Kasumi-1 (cell line): ENCODE measurements around the gene CACNA2D3.
"Not testable (repeated sequence)": the region's sequence is repeated elsewhere in the genome, so short reads cannot be mapped to it uniquely, and the experiment has no call there.

ENCODE experiments used
- DNase-seq, 2 experiments: peaks; one replicate each; lab custom pipeline; 2025; lab: John Stamatoyannopoulos, UW

CACNA2D3 gene

GRCh38 chr3:54573858-54574257 is 451.5 kb downstream of the CACNA2D3 start:
- DNase-seq = no peak

- DNase-seq = no peak
These were observed 452.7 kb downstream of the CACNA2D3 start for GRCh38 chr3:54574906-54575617.

GRCh38 chr3:54575618-54575960 is 453.2 kb downstream of the CACNA2D3 start:
- DNase-seq = no peak

- no peak for DNase-seq
These were observed 455.0 kb downstream of the CACNA2D3 start for GRCh38 chr3:54577313-54577712.

GRCh38 chr3:54578417-54578816 is 456.1 kb downstream of the CACNA2D3 start:
- no peak for DNase-seq

GRCh38 chr3:54580453-54580852 is 458.1 kb downstream of the CACNA2D3 start:
- DNase-seq = no peak

- no peak for DNase-seq
These were observed 460.1 kb downstream of the CACNA2D3 start for GRCh38 chr3:54582424-54582823.

- DNase-seq = no peak
These were observed 468.8 kb downstream of the CACNA2D3 start for GRCh38 chr3:54591157-54591556.

GRCh38 chr3:54593653-54594052 is 471.3 kb downstream of the CACNA2D3 start:
- DNase-seq = no peak

- DNase-seq = no peak
These were observed 473.7 kb downstream of the CACNA2D3 start for GRCh38 chr3:54596087-54596486.

- DNase-seq = no peak
These were observed 477.4 kb downstream of the CACNA2D3 start for GRCh38 chr3:54599716-54600115.

GRCh38 chr3:54600441-54601204 is 478.3 kb downstream of the CACNA2D3 start:
- DNase-seq = no peak

GRCh38 chr3:54604495-54604894 is 482.1 kb downstream of the CACNA2D3 start:
- DNase-seq = no peak

- DNase-seq = no peak
These were observed 485.7 kb downstream of the CACNA2D3 start for GRCh38 chr3:54608041-54608440.

- DNase-seq = no peak
These were observed 496.7 kb downstream of the CACNA2D3 start for GRCh38 chr3:54619053-54619452.

- no peak for DNase-seq
These were observed 497.2 kb downstream of the CACNA2D3 start for GRCh38 chr3:54619531-54619930.

GRCh38 chr3:54621184-54621583 is 498.8 kb downstream of the CACNA2D3 start:
- no peak for DNase-seq

GRCh38 chr3:54622678-54623077 is 500.3 kb downstream of the CACNA2D3 start:
- DNase-seq = no peak

GRCh38 chr3:54625805-54626787 is 503.7 kb downstream of the CACNA2D3 start:
- DNase-seq = no peak

- no peak for DNase-seq
These were observed 506.6 kb downstream of the CACNA2D3 start for GRCh38 chr3:54628888-54629441.

- DNase-seq = no peak
These were observed 507.8 kb downstream of the CACNA2D3 start for GRCh38 chr3:54630101-54630623.

GRCh38 chr3:54631001-54631400 is 508.6 kb downstream of the CACNA2D3 start:
- not testable (repeated sequence) for DNase-seq
